GM19468 (cell line): ENCODE data around the gene SLC38A10.

ENCODE experiments used
- ATAC-seq: cut with Tn5 transposase; IDR thresholded peaks from one replicate; pipeline ENCODE4 v1.9.1; 2021; ENCODE audit warnings: mild to moderate bottlenecking, moderate library complexity, moderate number of reproducible peaks; ENCODE audit not compliant: unreplicated experiment; ENCODE audit errors: extremely low read depth

The SLC38A10 gene

DNA sequence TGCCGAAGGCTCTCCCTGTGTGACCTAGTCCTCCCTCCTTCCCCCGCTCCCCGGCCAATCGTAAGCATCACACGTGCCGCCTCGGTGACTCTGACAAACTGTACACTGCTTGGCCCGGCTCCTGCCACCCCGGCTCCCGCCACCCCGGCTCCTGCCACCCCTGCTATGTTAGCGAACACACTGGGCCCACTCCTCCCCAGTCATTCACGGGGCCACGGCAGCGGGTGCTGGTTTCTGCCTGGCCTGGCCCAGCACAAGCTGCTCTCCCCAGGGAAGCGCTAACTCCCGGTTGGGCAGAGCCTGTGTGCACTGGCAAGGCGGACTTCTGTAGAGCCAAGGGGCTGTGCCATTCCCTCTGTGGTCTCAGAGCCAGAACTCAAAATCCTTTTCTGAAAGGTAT, 34.0 kb downstream of the SLC38A10 start:
- no peak for ATAC-seq

DNA sequence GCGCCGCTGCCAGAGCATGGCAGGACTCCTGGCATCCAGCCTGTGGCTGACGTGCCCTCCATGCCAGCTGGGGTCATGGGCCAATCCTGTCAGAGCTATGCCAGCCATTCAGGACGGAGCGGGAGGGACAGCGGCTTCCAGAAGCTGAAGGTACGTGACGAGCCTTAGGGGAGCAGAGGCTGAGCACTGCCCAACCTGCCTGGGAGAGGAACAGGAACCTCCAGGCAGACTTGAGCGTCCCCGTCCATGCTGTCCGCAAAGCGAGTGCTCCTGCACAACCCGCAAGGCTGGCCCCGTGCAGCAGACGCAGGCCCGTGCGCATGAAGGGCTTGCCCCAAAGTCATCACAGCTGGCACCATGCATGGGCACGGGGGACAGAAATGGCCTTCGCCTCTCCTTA, 34.5 kb downstream of the SLC38A10 start:
- no peak for ATAC-seq

DNA sequence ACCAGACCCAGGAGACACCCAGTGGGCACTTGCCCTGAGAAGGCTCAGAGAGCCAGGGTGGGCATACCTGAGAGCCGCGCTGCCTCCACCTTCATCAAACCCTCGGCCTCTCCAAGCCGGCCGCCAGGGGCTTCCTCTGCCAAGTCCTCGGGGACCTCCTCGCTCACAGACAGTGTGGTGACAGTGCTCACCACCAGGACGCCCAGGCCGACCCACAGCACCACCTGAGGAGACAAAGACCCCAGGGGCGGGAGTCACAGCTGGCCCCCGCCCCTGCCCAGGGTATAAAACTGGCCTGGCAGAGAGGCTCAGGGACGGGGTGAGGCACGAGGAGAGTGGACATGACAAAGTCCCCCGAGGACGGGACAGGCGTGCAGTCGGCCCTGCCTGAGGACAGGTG, 34.9 kb downstream of the SLC38A10 start:
- no peak for ATAC-seq

GRCh38 chr17:81259058-81259605, 36.0 kb downstream of the SLC38A10 start:
- ATAC-seq = no peak

GRCh38 chr17:81258292-81258691, 36.8 kb downstream of the SLC38A10 start:
- ATAC-seq = no peak

GRCh38 chr17:81257533-81257932, 37.6 kb downstream of the SLC38A10 start:
- no peak for ATAC-seq

GRCh38 chr17:81256616-81257015, 38.5 kb downstream of the SLC38A10 start:
- ATAC-seq = no peak

DNA sequence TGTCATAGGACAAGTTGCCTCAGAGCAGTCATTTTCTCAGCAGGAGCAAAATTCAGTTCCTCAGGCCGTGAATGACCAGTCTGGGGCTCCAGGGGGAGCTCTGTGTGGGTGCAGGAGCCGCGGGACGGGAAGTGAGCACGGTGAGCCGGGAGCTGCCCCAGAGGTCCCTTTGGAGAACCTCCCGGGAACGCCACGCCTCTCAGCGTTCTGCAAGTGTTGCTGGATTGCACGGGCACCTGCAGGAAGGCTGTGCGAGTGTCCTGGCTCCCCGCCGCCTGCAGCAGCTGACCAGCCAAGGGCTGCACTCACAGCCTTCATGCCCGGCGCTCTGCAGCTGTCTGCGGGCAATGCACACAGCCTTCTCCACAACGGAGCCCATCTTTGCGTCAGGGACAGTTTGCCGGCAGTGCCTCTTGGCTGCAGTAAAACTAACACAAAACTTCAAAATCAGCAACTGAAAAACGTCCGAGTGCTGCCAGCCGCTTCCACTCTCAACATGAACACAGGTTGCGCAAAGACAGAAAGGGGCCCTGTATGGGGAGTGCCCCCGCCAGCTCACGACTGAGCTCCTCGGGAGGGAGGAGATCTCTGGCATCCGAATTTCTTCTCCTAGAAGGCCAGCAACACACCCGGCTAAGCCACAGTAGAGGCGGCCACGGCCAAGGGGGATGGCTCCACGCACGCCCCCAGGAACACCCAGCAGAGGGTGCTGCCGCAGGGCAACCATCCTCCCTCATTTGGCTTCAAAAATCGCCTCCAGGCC, 40.0 kb downstream of the SLC38A10 start:
- no peak for ATAC-seq

DNA sequence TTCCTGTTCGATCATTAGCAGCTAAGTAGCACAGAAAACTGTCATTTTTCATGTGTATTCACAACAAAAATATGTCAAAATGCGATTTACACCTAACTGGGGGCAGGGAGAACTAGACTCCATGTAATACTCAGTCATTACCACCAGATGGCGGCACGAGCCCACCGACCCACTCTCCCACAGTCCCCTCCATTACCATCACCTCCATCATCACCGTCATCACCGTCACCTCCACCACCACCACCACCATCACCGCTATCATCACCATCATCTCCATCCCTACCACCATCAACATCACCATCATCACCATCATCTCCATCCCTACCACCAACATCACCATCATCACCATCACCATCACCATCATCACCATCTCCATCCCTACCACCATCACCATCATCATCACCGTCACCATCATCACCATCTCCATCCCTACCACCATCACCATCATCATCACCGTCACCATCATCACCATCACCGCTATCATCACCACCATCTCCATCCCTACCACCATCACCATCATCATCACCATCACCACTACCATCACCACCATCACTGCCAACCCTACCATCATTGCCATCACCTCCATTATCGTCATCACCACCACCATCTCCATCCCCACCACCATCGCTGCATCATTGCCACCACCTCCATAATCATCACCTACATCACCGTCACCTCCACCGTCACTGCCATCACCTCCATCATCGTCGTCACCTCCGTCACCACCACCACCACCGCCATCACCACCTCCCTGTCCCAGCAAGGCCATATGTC, 41.6 kb downstream of the SLC38A10 start:
- ATAC-seq = no peak

DNA sequence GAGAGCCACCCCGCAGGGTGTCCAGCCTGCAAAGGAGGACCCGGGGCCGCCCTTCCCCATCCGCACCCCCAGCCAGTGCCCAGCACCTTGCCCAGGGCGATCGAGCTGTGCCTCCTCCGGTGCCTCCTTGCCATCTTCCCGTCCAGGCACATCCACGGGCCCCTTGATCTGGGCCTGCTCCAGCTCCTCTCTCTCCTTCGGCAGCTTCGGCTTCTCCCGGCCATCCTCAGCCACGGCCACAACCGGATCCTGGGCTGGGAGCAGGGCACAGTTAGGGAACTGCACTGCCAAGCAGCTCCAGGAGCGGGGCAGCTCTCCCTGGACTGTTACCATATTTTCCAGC, 42.1 kb downstream of the SLC38A10 start:
- no peak for ATAC-seq

- no peak for ATAC-seq
Observed at GRCh38 chr17:81252326-81252986, 42.7 kb downstream of the SLC38A10 start.

DNA sequence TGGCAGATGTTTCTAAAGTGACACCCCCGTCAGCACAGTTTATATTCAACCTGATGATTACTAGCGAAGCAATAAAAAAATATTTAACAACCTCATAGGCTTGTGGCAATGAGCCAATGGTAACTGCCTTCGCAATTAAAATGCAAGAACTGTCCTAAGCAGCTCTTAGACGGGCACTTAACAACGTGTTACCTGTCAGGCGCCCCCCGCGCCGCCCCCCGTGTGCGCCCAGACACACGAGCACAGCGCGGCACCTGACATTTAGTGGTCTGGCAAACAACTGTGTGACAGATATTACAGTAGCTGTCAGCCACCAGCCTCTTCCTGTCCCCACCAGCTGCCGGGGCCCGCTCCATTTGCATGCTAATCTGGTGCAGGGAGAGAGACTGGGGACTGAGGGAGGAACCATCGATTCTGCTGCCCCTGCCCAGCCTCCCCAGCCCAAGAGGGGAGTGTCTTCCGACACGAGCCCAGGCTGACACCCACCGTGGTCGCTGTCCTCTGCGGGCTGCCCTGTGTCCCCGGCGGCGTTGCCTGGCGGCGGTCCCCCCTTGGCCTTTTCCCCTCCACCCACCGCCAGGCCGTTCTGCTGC, 43.3 kb downstream of the SLC38A10 start:
- no peak for ATAC-seq

DNA sequence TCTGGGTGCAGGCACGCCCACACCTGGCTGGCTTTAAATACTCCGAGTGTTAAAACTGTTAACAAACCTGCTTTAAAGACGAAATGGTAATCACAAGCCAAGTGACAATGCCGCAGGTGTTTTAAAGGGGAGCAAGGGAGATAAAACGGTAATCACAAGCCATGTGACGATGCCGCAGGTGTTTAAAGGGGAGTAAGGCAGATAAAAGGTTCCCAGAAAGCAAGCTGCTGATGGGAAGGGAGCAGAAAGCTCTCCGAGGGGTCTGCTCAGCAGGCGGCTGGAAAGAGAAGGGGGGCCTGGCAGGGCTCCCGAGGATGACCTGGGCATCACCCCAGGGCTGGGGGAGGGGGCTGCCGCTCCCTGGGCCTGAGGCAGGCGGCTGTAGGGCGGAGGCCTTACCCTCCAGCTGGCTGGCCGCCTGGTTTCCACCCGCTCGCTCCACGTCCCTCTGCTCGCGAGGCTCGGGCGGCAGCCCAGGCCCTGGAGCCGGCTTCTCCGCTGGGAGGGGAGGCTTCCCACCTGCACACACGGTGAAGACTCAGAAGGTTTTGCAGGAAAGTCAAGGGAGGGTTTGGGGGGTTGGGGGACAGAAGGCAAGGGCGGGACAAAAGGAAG, 43.9 kb downstream of the SLC38A10 start:
- ATAC-seq = no peak

DNA sequence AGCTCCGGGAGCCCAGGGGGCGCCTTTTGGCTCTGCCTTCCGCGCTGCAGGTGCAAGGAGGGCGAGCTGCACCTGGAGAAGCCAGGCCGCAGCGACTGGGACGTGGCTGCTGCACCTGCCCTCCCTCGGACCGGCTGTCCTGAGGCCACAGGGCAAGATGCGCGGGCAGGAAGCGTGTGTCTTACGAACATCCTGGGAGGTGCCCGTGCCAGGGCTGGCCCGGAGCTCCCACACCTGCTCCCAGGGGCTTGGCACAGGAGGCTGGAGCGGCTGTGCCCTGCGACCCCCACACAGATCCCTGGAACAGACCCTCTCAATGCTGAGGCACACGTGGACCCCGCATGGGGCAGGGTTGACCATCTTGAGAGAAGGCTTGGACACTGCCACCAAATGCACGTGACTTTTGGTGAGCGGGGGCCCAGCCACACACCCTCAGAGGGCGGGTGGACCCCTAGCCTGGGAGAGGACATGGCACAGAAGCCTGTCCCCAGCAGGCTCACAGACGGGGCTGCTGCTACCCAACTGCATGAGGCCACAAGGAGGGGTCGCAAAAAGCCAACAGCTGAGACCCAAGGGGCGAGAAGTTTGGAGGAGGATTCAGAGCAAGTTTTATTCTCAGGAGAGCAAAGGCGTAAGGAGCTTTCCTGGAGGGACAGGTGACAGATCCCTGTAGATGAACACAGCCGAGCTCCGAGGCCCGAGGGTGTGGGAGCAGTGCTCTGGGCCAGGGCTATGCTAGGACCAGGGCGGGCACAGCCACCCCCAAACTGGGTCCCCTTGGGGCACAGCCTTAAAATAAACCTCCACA, 44.6 kb downstream of the SLC38A10 start:
- ATAC-seq = no peak

- no peak for ATAC-seq
Observed at GRCh38 chr17:81249223-81250040, 45.7 kb downstream of the SLC38A10 start.

DNA sequence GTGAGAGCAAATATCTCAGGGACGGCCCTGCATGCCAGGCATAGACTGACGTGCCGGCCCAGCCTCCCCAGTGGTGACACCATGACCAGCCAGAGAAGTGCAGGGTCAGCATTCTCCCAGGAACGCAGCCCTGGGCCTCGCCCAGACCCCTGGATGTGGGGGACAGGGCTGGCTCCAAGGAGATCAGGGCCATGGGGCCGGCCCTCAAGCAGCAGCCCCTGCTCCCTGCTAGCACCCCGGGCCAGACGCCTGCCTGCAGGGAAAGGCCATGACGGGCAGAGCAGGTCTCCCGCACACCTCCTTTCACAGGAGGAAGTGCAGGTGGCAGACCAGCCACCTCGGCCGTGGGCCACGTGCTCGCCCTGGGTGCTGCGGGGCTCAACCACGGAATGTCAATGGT, 46.5 kb downstream of the SLC38A10 start:
- ATAC-seq = no peak

- ATAC-seq = no peak
Observed at GRCh38 chr17:81247339-81247990, 47.6 kb downstream of the SLC38A10 start.
